Endodermal cell (in vitro differentiated cells): ENCODE measurements around the gene TTN. TPM values are rescaled to one million over a fixed set of nuclear protein-coding genes. Genes with fewer than 3 reads are reported as not detected.
"Not testable (repeated sequence)": the region's sequence is repeated elsewhere in the genome, so short reads cannot be mapped to it uniquely, and the experiment has no call there.

Experiments used
- DNase-seq: peaks from one replicate; pipeline ENCODE4 v3.0.0-alpha.2; 2017
- H3K27ac ChIP-seq: 2 replicates; pipeline ENCODE4 v1.5.1; 2013; ENCODE audit warnings: mild to moderate bottlenecking, low read depth, low read length, moderate library complexity
- H3K27me3 ChIP-seq: 2 replicates; pipeline ENCODE4 v1.6.1; 2013; ENCODE audit warnings: mild to moderate bottlenecking, low read length, moderate library complexity; ENCODE audit not compliant: insufficient read depth, control insufficient read depth, poor library complexity, severe bottlenecking
- H3K36me3 ChIP-seq: 2 replicates; pipeline ENCODE4 v1.7.0; 2013; ENCODE audit warnings: mild to moderate bottlenecking, low read length, moderate library complexity; ENCODE audit not compliant: control insufficient read depth, insufficient read depth
- H3K4me1 ChIP-seq: one replicate; pipeline ENCODE4 v1.7.0; 2013; ENCODE audit warnings: low read length; ENCODE audit not compliant: control insufficient read depth, insufficient read depth
- H3K4me3 ChIP-seq: 2 replicates; pipeline ENCODE4 v1.5.1; 2013; ENCODE audit warnings: mild to moderate bottlenecking, low read length, moderate library complexity
- H3K9ac ChIP-seq: 2 replicates; pipeline ENCODE4 v1.6.1; 2013; ENCODE audit warnings: mild to moderate bottlenecking, low read length, moderate library complexity; ENCODE audit not compliant: poor library complexity, severe bottlenecking; ENCODE audit errors: extremely low read depth
- H3K9me3 ChIP-seq: 2 replicates; pipeline ENCODE4 v1.6.1; 2013; ENCODE audit warnings: mild to moderate bottlenecking, low read length, moderate library complexity; ENCODE audit not compliant: control insufficient read depth
- H3K27ac Mint-ChIP-seq: 2 replicates; pipeline ENCODE4 v1.8.0; 2020; ENCODE audit warnings: mixed read lengths
- H3K27me3 Mint-ChIP-seq: 2 replicates; pipeline ENCODE4 v1.8.0; 2021; ENCODE audit warnings: mild to moderate bottlenecking, mixed read lengths; ENCODE audit not compliant: insufficient read depth
- H3K36me3 Mint-ChIP-seq: 2 replicates; pipeline ENCODE4 v1.8.0; 2020; ENCODE audit warnings: low read depth, mixed read lengths
- H3K4me1 Mint-ChIP-seq: 2 replicates; pipeline ENCODE4 v1.8.0; 2020; ENCODE audit warnings: mixed read lengths
- H3K4me3 Mint-ChIP-seq: 2 replicates; pipeline ENCODE4 v1.8.0; 2020; ENCODE audit warnings: mild to moderate bottlenecking, moderate library complexity, mixed read lengths
- H3K9me3 Mint-ChIP-seq: 2 replicates; pipeline ENCODE4 v1.8.0; 2020; ENCODE audit warnings: mild to moderate bottlenecking, mixed read lengths
- WGBS, 2 experiments: methylation state at CpG; one replicate each; pipeline versions ENCODE4 v1.1.5 to v1.1.7; 2013; ENCODE audit warnings: missing lambda C conversion rate in 2 of 2, mixed read lengths in 1 of 2; ENCODE audit not compliant: insufficient coverage in 1 of 2, insufficient read length in 1 of 2; 5-methylcytosine and 5-hydroxymethylcytosine counted together
- total RNA-seq, 2 donors: library from RNA; stranded (reverse); fragmentation: NEBNext Ultra II Directional in 1 of 2; extraction: Animal tissue kit (Norgen Biotek cat#: 25700) in 1 of 2; gene quantifications; 2 replicates in 1 of 2; 3 replicates in 1 of 2; pipeline ENCODE4 v1.2.1, GENCODE V29; 2021
- TF ChIP-seq, protein P1 (sequence below): fragments of 200-600 bp; sonication (generic); conservative IDR thresholded peaks from 2 replicates; pipeline ENCODE4 v1.5.0; 2021; ENCODE audit warnings: antibody characterized with exemption, mild to moderate bottlenecking

Gene TTN
- total RNA-seq, 2 donors from 2014 or later = 101 to 118 TPM

DNA sequence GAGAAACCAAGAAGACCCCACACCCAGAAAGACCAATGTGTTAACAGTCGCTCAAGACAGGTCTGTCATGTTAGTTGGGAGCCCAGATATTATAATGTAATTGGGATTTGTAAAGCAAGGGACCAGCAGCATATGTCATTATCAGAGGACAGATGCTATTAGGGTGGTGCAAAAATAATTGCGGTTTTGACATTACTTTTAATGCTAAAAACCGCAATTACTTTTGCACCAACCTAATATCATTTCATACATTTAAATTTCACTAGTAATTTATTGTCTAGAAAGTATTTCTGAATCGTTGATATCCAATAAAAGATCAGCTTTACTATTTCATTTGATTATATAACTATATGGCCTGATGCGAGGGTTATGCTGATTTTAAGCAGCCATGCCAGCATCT, 131.2 kb downstream of the TTN start:
- Mint-ChIP-seq H3K27me3 (no peaks in the 10 kb centered on the region), H3K27ac (no peak overlapping the region), H3K4me3 (no peak overlapping the region), H3K36me3 (peaks cover 61% of the 10 kb centered on the region), H3K9me3 (no peaks in the 10 kb centered on the region), H3K4me1 (no peaks in the 10 kb centered on the region)
- H3K9me3 ChIP-seq = no peaks in the 10 kb centered on the region
- 92 to 100% methylated on average over 1 to 2 of the region's 5 CpGs for WGBS, 2 experiments
- no peak for DNase-seq
- no peak overlapping the region for H3K9ac ChIP-seq
- H3K27ac ChIP-seq = no peak overlapping the region
- H3K4me3 ChIP-seq = no peak overlapping the region
- H3K27me3 ChIP-seq = no peaks in the 10 kb centered on the region
- H3K4me1 ChIP-seq = no peaks in the 10 kb centered on the region
- TF ChIP-seq, protein P1, sequence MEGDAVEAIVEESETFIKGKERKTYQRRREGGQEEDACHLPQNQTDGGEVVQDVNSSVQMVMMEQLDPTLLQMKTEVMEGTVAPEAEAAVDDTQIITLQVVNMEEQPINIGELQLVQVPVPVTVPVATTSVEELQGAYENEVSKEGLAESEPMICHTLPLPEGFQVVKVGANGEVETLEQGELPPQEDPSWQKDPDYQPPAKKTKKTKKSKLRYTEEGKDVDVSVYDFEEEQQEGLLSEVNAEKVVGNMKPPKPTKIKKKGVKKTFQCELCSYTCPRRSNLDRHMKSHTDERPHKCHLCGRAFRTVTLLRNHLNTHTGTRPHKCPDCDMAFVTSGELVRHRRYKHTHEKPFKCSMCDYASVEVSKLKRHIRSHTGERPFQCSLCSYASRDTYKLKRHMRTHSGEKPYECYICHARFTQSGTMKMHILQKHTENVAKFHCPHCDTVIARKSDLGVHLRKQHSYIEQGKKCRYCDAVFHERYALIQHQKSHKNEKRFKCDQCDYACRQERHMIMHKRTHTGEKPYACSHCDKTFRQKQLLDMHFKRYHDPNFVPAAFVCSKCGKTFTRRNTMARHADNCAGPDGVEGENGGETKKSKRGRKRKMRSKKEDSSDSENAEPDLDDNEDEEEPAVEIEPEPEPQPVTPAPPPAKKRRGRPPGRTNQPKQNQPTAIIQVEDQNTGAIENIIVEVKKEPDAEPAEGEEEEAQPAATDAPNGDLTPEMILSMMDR = no peak
- peaks cover 95% of the 10 kb centered on the region for H3K36me3 ChIP-seq

DNA sequence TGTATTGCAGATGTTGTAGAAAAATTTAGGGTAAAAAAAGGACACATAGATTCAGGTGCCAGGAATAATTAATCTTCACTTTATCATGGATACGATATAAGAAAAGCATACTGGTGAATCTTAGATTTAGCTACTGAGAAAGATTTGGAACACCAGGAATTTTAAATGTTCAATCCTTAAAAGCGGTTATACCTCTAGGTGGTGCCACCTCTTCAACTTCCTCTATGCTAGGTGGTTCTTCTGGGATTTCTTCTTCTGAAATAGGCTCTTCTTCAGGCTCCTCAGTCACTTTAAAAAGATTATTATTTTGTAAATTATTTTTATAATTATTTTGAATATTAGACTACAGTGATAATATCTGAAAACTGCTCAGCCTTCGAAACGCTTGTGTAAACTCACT, 133.1 kb downstream of the TTN start:
- Mint-ChIP-seq H3K27me3 (no peaks in the 10 kb centered on the region), H3K9me3 (no peaks in the 10 kb centered on the region), H3K4me1 (no peaks in the 10 kb centered on the region), H3K27ac (no peak overlapping the region), H3K36me3 (peaks cover 54% of the 10 kb centered on the region), H3K4me3 (no peak overlapping the region)
- no peaks in the 10 kb centered on the region for H3K4me1 ChIP-seq
- DNase-seq = no peak
- no peaks in the 10 kb centered on the region for H3K27me3 ChIP-seq
- H3K9me3 ChIP-seq = no peaks in the 10 kb centered on the region
- H3K27ac ChIP-seq = no peak overlapping the region
- no peak overlapping the region for H3K4me3 ChIP-seq
- TF ChIP-seq, protein P1 = peak; percentile 66
- H3K9ac ChIP-seq = no peak overlapping the region
- 82 to 90% methylated on average over 2 to 4 of the region's 4 CpGs for WGBS, 2 experiments
- H3K36me3 ChIP-seq = peaks cover 91% of the 10 kb centered on the region

DNA sequence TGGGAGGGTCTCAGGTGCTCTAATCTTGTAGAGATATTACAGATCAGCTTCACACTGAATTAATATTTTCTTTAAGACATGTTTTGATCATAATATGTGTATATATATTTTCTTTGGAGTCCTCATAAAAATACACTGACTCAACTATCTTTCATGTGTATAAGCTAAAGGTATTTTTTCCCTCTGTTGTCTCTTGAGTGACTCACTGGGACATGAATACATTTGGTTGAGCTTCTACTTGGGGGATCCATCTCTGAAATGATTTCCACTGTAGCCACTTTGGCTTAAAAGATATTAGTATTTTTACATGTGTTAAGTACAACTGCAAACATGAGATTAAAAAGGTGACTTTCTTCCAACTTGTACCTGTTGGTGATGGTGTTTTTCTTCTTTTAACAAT, 140.8 kb downstream of the TTN start:
- Histone ChIP-seq H3K9ac (no peak overlapping the region), H3K27ac (no peak overlapping the region), H3K27me3 (no peaks in the 10 kb centered on the region), H3K36me3 (peaks cover 72% of the 10 kb centered on the region), H3K4me3 (no peak overlapping the region), H3K9me3 (no peaks in the 10 kb centered on the region), H3K4me1 (no peaks in the 10 kb centered on the region)
- DNase-seq = no peak
- no peaks in the 10 kb centered on the region for H3K9me3 Mint-ChIP-seq
- no peaks in the 10 kb centered on the region for H3K27me3 Mint-ChIP-seq
- H3K27ac Mint-ChIP-seq = no peak overlapping the region
- no peaks in the 10 kb centered on the region for H3K4me1 Mint-ChIP-seq
- TF ChIP-seq, protein P1 = no peak
- H3K36me3 Mint-ChIP-seq = peaks cover 45% of the 10 kb centered on the region
- H3K4me3 Mint-ChIP-seq = no peak overlapping the region

DNA sequence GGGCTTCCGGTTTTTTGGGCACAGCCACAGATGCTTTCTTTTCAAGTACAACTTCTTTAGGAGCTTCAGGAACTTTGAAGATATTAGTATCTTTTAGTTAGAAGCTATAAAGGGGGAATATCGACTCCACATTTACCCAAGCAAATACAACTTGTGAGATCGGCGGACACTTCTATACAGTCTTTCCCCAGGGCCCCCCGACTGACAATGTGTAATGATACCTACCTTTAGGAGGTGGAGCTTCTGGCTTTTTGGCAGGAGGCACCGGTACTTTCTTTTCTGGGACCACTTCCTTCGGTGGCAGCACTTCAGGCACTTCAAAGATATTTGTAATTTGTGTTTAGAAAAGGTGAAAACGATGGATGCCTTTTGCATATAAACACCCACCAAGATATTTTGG, 148.7 kb downstream of the TTN start:
- H3K27ac ChIP-seq, H3K9ac ChIP-seq, H3K9me3 ChIP-seq, H3K4me3 ChIP-seq, H3K27me3 ChIP-seq, H3K4me3 Mint-ChIP-seq, H3K36me3 ChIP-seq, H3K4me1 Mint-ChIP-seq, H3K27me3 Mint-ChIP-seq, DNase-seq, H3K36me3 Mint-ChIP-seq, H3K9me3 Mint-ChIP-seq, H3K27ac Mint-ChIP-seq, H3K4me1 ChIP-seq: not testable (repeated sequence)
- WGBS, 2 experiments = no CpG with 5 or more reads among the region's 8 CpGs
